Hematopoietic multipotent progenitor cell treated with erythropoietin and hydrocortisone succinate and interleukin-3 and kit ligand, for 4 days (in vitro differentiated cells): ENCODE results near the gene LRR1.
"Not testable (repeated sequence)": the region's sequence is repeated elsewhere in the genome, so short reads cannot be mapped to it uniquely, and the experiment has no call there.

ENCODE experiments used
- DNase-seq: peaks from one replicate; pipeline ENCODE4 v3.0.0-alpha.2; 2015

LRR1 gene

GRCh38 chr14:49634547-49635334 is 36.0 kb downstream of the LRR1 start, which contains the start of gene DNAAF2:
TSS of gene DNAAF2 (minus strand) at chr14:49635244. CDS start at chr14:49635149, 95 bp downstream.
- peak; percentile 83 for DNase-seq

GRCh38 chr14:49636866-49637265 is 38.1 kb downstream of the LRR1 start:
- DNase-seq = no peak

GRCh38 chr14:49637534-49638078 is 38.9 kb downstream of the LRR1 start:
- DNase-seq = no peak

GRCh38 chr14:49640540-49641417 is 42.0 kb downstream of the LRR1 start:
- DNase-seq = no peak

- DNase-seq = no peak
Observed at GRCh38 chr14:49641697-49642129, 43.0 kb downstream of the LRR1 start.

GRCh38 chr14:49642163-49642562 is 43.4 kb downstream of the LRR1 start:
- DNase-seq = no peak

GRCh38 chr14:49653508-49653907 is 54.8 kb downstream of the LRR1 start:
- no peak for DNase-seq

- no peak for DNase-seq
Observed at GRCh38 chr14:49654511-49654910, 55.8 kb downstream of the LRR1 start.

- not testable (repeated sequence) for DNase-seq
Observed at GRCh38 chr14:49657500-49657899, 58.8 kb downstream of the LRR1 start.

- no peak for DNase-seq
Observed at GRCh38 chr14:49659526-49660455, 61.1 kb downstream of the LRR1 start.
